Measurements from ENCODE around the gene SCYGR6.
"Not testable (repeated sequence)": the region's sequence is repeated elsewhere in the genome, so short reads cannot be mapped to it uniquely, and the experiment has no call there.

SCYGR6 gene

DNA sequence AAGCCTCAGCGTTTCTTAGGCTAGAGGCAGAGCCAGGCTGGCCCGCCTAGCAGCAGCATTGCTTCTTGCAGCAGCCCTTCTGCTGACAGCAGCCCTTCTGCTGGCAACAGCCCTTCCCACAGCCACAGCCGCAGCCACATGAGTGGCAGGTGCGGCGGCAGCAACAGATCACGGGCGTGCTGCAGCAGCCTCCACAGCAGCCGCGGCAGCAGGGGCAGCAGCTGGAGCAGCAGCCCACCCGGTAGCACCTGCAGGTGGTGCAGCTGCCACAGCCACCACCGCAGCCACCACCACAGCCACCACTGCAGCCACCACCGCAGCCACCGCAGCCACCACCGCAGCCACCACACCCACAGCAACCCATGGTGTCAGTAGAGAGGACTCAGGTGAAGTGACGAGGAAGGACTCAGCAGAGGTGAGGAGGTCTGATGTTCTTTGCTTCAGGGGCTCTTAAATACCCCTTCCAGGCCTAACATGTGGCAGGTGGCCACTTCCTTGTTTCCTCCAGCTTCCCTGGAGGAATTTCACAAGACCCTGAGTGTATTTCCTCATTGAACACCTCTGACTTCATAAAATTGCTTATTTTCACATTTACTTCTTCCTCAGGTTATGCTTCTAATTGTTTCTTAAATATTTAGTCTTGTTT, at the start of gene SCYGR6:
Gene SCYGR6 (minus strand): TSS at position 364 of the 646 bp plus-strand sequence. CDS start 0 bp downstream, at position 364.
- no peak for DNase-seq

DNA sequence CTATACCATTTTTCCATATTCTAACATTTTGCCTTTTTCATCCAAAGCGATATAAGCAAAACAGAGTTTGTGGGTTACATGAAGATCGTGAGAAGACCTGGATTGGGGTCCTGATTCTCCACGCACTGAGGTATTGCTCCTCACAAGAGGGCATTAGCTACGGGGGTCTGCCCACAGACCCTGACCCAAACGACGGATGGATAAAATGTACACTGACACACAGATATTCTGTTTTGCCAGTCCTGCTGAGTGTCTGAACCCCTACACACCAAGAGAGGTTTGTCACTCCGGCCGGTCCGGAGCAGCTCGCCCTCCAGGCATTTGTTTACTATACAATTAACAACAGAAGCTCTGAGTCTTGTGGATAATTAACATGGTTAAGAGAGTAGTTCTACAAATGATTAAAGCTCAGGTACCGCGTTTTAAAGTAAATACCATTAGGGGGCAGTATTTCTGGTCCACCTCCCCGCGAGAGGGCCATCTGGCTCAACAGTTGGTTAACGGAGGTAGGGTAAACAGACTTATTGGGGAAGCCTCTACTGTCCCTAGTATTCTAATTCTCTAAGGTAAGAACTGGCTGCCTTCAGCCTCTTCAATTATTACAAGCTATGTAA, 49.6 kb upstream of the SCYGR6 start:
- no peak for DNase-seq

- no peak for DNase-seq
Measured at GRCh38 chr2:227772932-227773331, 48.4 kb upstream of the SCYGR6 start.

GRCh38 chr2:227772197-227772661, 47.7 kb upstream of the SCYGR6 start:
- no peak for DNase-seq

GRCh38 chr2:227767830-227768229, 43.3 kb upstream of the SCYGR6 start:
- no peak for DNase-seq

- peak; percentile 59 for DNase-seq
Measured at GRCh38 chr2:227766373-227766883, 41.9 kb upstream of the SCYGR6 start.

- no peak for DNase-seq
Measured at GRCh38 chr2:227765788-227766372, 41.3 kb upstream of the SCYGR6 start.

GRCh38 chr2:227761740-227762476, 37.4 kb upstream of the SCYGR6 start:
- no peak for DNase-seq

DNA sequence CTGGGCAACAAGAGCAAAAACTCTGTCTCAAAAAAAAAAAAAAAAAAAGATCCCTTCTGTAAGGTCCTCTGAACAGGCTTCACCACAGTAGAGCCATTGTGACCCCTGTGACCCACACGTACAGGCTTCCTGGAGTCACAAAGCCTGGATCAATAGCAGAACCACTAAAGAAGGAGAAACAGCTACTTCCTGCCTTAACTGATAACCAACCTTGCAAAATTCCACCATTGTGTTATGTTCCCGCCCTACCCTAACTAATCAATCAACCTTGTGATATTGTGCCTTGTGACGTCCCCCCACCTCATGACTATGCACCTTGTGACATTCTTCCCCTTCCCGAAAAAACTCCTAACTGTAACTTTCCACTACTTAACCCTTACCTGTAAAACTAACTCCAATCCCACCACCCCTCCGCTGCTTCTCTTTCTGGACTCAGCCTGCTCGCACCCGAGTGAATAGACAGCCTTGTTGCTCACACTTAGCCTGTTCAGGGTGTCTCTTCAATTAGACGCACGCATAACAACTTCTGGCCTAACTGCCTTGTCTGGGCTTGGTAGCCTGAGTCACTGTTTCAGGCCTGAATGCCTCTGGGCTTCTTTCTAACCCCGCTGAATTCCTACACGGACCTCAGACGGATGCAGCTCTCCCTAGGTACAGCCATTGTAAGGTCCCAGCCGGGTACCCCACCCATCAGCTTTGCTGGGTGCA, 35.0 kb upstream of the SCYGR6 start:
- DNase-seq, result no peak

- DNase-seq, result not testable (repeated sequence)
Measured at GRCh38 chr2:227756261-227756660, 31.7 kb upstream of the SCYGR6 start.

- no peak for DNase-seq
Measured at GRCh38 chr2:227748079-227748478, 23.5 kb upstream of the SCYGR6 start.

DNA sequence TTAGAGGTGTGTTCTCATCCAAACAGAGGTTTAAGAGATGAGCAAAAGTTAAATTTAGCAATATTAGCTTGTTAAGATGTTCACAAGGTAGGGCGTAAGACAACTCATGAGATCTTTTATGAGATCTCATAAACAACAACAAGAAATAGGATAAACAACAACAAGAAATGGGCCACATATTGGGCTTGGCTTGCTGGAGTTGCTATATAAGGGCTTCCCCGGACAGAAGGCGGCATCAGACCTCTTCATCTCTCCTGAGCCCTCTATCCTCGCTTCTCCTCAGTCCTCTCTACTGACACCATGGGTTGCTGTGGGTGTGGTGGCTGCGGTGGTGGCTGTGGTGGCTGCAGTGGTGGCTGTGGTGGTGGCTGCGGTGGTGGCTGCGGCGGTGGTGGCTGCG, 21.0 kb upstream of the SCYGR6 start, which contains the start of gene SCYGR8:
Gene SCYGR8 (plus strand): TSS at position 301 of the 400 bp plus-strand sequence. CDS start 0 bp downstream, at position 301.
- DNase-seq, result no peak

DNA sequence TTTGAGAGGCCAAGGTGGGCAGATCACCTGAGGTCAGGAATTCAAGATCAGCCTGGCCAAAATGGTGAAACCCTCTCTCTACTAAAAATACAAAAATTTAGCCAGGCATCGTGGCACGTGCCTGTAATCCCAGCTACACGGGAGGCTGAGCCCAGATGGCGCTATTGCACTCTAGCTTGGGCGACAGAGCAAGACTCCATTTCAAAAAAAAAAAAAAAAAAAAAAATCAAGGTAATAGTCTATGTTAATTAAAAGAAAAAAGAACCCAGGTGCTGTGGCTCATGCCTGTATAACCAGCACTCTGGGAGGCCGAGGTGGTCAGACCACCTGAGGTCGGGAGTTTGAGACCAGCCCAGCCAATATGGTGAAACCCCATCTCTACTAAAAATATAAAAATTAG, 16.1 kb upstream of the SCYGR6 start:
- not testable (repeated sequence) for DNase-seq

DNA sequence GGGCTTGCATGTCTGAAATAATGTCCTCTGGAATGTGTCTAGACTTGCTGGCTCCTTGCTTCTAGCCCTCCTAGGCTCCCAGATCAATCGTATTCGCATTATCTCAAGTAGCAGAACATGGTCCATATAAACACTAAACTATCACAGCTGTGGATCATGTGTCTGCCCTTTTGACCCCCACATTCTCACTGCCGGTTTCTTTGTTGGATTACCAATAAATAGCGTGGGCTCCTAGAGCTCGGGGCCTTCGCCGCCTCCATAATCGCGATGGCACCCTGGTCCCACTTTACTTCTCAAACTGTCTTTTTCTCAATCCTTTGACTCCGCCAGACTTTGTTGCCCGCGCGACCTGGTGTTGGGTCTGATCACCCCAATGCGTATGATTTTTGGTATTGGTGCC, 14.8 kb upstream of the SCYGR6 start:
- DNase-seq, result no peak

- DNase-seq, result no peak
Measured at GRCh38 chr2:227728035-227728434, 3.5 kb upstream of the SCYGR6 start, which contains the start of gene SCYGR7. TSS of gene SCYGR7 (plus strand) at chr2:227728335. CDS start at chr2:227728335, 0 bp downstream.

GRCh38 chr2:227722821-227723220, 1.7 kb downstream of the SCYGR6 start:
- DNase-seq, result not testable (repeated sequence)

- no peak for DNase-seq
Measured at GRCh38 chr2:227720680-227721079, 3.9 kb downstream of the SCYGR6 start.

DNA sequence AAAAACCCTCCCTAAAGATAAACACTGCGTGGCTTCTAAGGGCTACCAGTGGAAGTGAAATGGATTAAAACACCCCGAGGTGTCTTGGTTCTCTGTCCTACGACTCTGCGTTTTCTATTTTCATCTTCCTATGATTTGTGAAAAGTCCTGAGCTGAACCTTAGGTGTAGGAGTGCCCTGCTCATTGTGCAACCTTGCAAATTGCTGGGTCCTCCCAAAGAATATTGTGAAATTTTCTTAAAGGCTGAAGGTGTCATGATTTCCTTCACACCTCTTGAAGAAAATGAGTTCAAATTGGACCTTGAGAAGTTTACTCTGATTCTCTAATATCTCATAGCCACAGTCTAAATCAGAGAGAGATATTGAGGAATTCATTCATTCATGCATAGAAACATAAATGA, 4.9 kb downstream of the SCYGR6 start:
- no peak for DNase-seq

GRCh38 chr2:227717687-227718567, 6.6 kb downstream of the SCYGR6 start, which contains the start of gene SLC19A3:
TSS of gene SLC19A3 (minus strand) at chr2:227718028. CDS start at chr2:227702318, 15,710 bp downstream.
- DNase-seq, result peak; percentile 44

- DNase-seq, result no peak
Measured at GRCh38 chr2:227716501-227716900, 8.1 kb downstream of the SCYGR6 start.

GRCh38 chr2:227713291-227713690, 11.3 kb downstream of the SCYGR6 start:
- DNase-seq, result no peak
